AG10803 (cell line): ENCODE data around the gene UBE4B.
"Not testable (repeated sequence)": the region's sequence is repeated elsewhere in the genome, so short reads cannot be mapped to it uniquely, and the experiment has no call there.

Experiments
- DNase-seq: peaks from one replicate; pipeline ENCODE4 v3.0.0; 2010; ENCODE audit warnings: low read depth
- H3K4me3 ChIP-seq: 2 replicates; pipeline ENCODE4 v1.5.1; 2011; ENCODE audit warnings: mild to moderate bottlenecking, low read length, control low read depth
- CTCF ChIP-seq: conservative IDR thresholded peaks from 2 replicates; pipeline ENCODE4 v1.5.1; 2011; ENCODE audit warnings: mild to moderate bottlenecking, low read length, control low read depth, inconsistent platforms

UBE4B gene

GRCh38 chr1:10106241-10106640 is 73.5 kb downstream of the UBE4B start:
- no peak for TF ChIP-seq CTCF
- H3K4me3 ChIP-seq = no peak overlapping the region
- no peak for DNase-seq

- no peak overlapping the region for H3K4me3 ChIP-seq
- no peak for DNase-seq
- TF ChIP-seq CTCF = no peak
Observed at GRCh38 chr1:10106756-10107475, 74.2 kb downstream of the UBE4B start.

GRCh38 chr1:10107476-10107847 is 74.7 kb downstream of the UBE4B start:
- H3K4me3 ChIP-seq, DNase-seq: not testable (repeated sequence)

- peak; percentile 56 for DNase-seq
- H3K4me3 ChIP-seq = no peak overlapping the region
- TF ChIP-seq CTCF = no peak
Observed at GRCh38 chr1:10108134-10108663, 75.4 kb downstream of the UBE4B start.

GRCh38 chr1:10108948-10109708 is 76.4 kb downstream of the UBE4B start:
- no peak overlapping the region for H3K4me3 ChIP-seq
- no peak for TF ChIP-seq CTCF
- no peak for DNase-seq

- H3K4me3 ChIP-seq = no peak overlapping the region
- TF ChIP-seq CTCF = no peak
- no peak for DNase-seq
Observed at GRCh38 chr1:10113501-10113900, 80.7 kb downstream of the UBE4B start.

- TF ChIP-seq CTCF = no peak
- H3K4me3 ChIP-seq = no peak overlapping the region
- no peak for DNase-seq
Observed at GRCh38 chr1:10114746-10115145, 82.0 kb downstream of the UBE4B start.
